Neutrophil (primary cell): ENCODE results near the gene RALGAPA2.

Experiments used
- H3K27ac ChIP-seq: fragments of 200-600 bp; sonication (generic); 2 replicates; pipeline ENCODE4 v1.5.1; 2016; ENCODE audit warnings: mild to moderate bottlenecking, moderate library complexity
- H3K27me3 ChIP-seq: fragments of 200-600 bp; sonication (generic); 2 replicates; pipeline ENCODE4 v1.6.0; 2016; ENCODE audit warnings: mild to moderate bottlenecking
- H3K36me3 ChIP-seq: fragments of 200-600 bp; sonication (generic); 2 replicates; pipeline ENCODE4 v1.5.1; 2017
- H3K4me1 ChIP-seq, 2 experiments: fragments of 200-600 bp in 1 of 2; sonication (generic) in 1 of 2; 1 replicate in 1 of 2; 2 replicates in 1 of 2; pipeline versions ENCODE4 v1.5.1 to v1.6.1; 2013 to 2016; ENCODE audit warnings: low read depth in 1 of 2, low read length in 1 of 2, mild to moderate bottlenecking in 1 of 2, moderate library complexity in 1 of 2; ENCODE audit not compliant: control insufficient read depth in 1 of 2, insufficient read depth in 1 of 2
- H3K4me3 ChIP-seq, 2 experiments: fragments of 200-600 bp in 1 of 2; sonication (generic) in 1 of 2; 1 replicate in 1 of 2; 2 replicates in 1 of 2; pipeline ENCODE4 v1.5.1; 2013 to 2016; ENCODE audit warnings: low read depth in 1 of 2, low read length in 1 of 2, mild to moderate bottlenecking in 1 of 2, moderate library complexity in 1 of 2
- H3K9me3 ChIP-seq: fragments of 200-600 bp; sonication (generic); 2 replicates; pipeline ENCODE4 v1.5.1; 2016
- TF ChIP-seq, protein P1 (sequence below): fragments of 200-600 bp; sonication (generic); IDR thresholded peaks from 2 replicates; pipeline ENCODE4 v1.5.1; 2016; ENCODE audit warnings: antibody characterized with exemption

Gene RALGAPA2

DNA sequence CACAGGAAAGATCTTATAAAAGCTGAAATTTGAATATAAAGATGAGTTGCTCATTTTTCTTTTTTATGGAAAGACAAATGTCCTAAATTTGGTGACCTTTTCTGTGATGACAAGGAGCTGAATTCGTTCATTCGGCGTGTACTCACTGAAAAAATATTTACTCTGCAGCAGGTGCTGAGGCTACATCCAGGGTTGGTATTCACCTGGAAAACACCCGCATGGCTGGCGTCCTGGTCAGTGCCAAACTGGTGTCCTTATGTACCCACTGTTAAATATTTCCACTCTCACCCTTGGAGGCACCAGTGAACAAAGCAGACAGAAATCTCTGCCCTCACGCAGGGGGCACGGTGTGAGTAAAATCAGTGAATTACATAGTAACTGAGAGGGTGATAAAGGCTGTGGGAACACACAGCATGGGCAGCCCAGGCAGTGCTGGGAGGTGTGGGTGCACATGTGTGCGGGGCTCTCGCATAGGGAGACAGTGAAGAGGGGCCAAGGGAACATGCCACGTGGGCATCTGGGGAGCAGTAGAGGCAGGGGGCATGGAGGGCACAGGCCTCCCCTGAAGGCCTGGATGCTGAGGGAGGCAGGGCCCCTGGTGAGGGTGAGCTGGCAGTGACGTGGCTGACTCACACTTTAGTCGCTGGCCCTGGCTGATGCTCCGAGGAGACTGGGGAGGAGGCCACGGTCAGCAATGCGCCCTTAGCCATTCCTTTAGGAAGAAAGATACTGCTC, 254.9 kb downstream of the RALGAPA2 start:
- H3K4me3 ChIP-seq: no peak overlapping the region
- no peaks in the 10 kb centered on the region for H3K27me3 ChIP-seq
- TF ChIP-seq, protein P1, sequence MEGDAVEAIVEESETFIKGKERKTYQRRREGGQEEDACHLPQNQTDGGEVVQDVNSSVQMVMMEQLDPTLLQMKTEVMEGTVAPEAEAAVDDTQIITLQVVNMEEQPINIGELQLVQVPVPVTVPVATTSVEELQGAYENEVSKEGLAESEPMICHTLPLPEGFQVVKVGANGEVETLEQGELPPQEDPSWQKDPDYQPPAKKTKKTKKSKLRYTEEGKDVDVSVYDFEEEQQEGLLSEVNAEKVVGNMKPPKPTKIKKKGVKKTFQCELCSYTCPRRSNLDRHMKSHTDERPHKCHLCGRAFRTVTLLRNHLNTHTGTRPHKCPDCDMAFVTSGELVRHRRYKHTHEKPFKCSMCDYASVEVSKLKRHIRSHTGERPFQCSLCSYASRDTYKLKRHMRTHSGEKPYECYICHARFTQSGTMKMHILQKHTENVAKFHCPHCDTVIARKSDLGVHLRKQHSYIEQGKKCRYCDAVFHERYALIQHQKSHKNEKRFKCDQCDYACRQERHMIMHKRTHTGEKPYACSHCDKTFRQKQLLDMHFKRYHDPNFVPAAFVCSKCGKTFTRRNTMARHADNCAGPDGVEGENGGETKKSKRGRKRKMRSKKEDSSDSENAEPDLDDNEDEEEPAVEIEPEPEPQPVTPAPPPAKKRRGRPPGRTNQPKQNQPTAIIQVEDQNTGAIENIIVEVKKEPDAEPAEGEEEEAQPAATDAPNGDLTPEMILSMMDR: no peak
- H3K4me1 ChIP-seq: peaks cover 18 to 20% of the 10 kb centered on the region in 2 experiments
- H3K27ac ChIP-seq: no peak overlapping the region
- no peaks in the 10 kb centered on the region for H3K9me3 ChIP-seq
- H3K36me3 ChIP-seq: peaks cover 60% of the 10 kb centered on the region

DNA sequence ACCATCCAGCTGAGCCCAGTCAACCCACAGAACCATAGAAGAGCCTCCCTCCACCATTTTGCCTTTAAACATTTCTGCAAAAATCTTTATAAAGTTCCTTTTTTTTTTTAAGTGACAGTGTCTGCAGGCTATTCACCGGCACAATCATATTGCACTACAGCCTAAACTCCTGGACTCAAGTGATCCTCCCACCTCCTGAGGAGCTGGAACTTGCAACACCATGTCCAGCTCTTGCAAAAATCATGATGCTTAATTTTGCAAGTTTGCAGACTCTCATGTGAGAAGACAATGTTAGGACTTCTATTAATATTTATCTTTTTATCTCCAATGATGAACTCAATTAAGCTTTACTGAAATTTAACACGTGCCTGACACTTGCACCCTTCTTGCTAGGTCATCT, 255.7 kb downstream of the RALGAPA2 start:
- H3K27ac ChIP-seq: peak overlapping the region; percentile 0
- H3K27me3 ChIP-seq: no peaks in the 10 kb centered on the region
- no peaks in the 10 kb centered on the region for H3K9me3 ChIP-seq
- H3K4me1 ChIP-seq: peaks cover 22 to 26% of the 10 kb centered on the region in 2 experiments
- H3K36me3 ChIP-seq: peaks cover 54% of the 10 kb centered on the region
- no peak overlapping the region for H3K4me3 ChIP-seq
- TF ChIP-seq, protein P1: no peak

DNA sequence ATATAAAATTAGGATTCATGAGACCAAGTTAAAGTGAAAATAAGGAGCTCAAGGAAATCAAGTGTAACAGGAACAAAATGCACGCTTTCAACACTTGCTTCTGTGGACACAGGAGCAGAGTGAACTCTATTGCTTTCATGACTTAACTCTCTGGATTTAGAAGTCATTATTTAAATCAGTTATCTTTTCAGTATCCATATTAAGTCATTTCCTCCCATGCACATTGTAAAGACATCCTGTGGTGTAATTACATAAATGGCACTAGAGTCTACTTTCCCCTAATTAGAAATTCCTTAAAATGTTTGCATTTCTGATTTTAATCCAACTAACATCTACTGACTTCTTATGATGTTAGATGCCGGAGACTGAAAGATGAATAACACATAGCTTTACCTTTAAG, 256.5 kb downstream of the RALGAPA2 start:
- peak overlapping the region; percentile 0 for H3K27ac ChIP-seq
- no peaks in the 10 kb centered on the region for H3K9me3 ChIP-seq
- TF ChIP-seq, protein P1: no peak
- H3K36me3 ChIP-seq: peaks cover 51% of the 10 kb centered on the region
- H3K4me1 ChIP-seq: peaks cover 22 to 26% of the 10 kb centered on the region in 2 experiments
- H3K27me3 ChIP-seq: no peaks in the 10 kb centered on the region
- H3K4me3 ChIP-seq: no peak overlapping the region

DNA sequence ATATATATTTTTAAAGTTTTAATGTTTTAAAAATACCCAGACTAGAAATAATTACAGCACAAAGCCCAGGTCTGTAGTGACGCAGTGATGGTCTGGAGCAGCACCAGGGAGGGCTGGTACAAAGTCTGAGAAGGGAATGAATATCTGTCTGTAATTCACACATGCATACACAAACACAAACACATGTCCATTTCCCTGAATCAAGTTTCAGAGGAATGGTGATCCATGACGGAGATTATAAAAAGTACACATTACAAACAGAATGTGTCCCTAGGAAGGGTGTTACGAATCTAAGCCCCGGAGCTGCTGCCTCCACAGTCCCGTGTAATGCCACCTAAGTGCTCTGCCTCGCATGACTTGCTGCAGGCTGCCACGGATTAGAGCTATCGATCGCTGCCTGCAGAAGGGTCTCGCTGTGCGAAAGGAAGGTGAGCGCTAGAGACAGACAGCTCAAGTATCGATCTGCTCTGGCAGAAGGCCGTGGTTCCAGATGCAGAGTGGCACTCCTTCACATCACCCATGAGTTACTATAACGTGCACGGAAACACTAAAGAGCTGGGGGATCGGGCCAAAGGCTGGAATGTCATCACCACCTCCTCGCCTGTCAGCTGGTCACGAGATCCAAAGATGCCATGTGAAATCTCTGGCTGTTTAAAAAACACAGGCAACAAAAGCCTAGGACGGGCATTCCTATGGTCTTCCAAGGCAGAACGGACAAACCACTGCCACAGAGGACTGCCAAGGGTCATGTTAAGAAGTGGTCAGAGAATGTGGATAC, 257.4 kb downstream of the RALGAPA2 start:
- Histone ChIP-seq H3K9me3 (no peaks in the 10 kb centered on the region), H3K4me3 (no peak overlapping the region), H3K36me3 (peaks cover 43% of the 10 kb centered on the region), H3K27me3 (no peaks in the 10 kb centered on the region), H3K4me1 (peaks cover 22 to 26% of the 10 kb centered on the region in 2 experiments), H3K27ac (no peak overlapping the region)
- TF ChIP-seq, protein P1: no peak

GRCh38 chr20:20454367-20454766, 258.1 kb downstream of the RALGAPA2 start:
- TF ChIP-seq, protein P1: no peak
- Histone ChIP-seq H3K9me3 (no peaks in the 10 kb centered on the region), H3K27me3 (no peaks in the 10 kb centered on the region), H3K27ac (no peak overlapping the region), H3K4me1 (peaks cover 22 to 26% of the 10 kb centered on the region in 2 experiments), H3K4me3 (no peak overlapping the region), H3K36me3 (peaks cover 36% of the 10 kb centered on the region)
